ENCODE data around the gene SEPTIN3.

Gene SEPTIN3

GRCh38 chr22:41979423-41980250 lies 10.4 kb downstream of the SEPTIN3 start:
- H3K4me1 Mint-ChIP-seq: peaks cover 12% of the 10 kb centered on the region
- no peak overlapping the region for H3K27ac Mint-ChIP-seq
- ATAC-seq: no peak
- no peaks in the 10 kb centered on the region for H3K36me3 Mint-ChIP-seq
- no peak for DNase-seq (ENCODE audit: low spot score in 2 of 2)
- H3K9me3 Mint-ChIP-seq: no peaks in the 10 kb centered on the region
- H3K4me3 Mint-ChIP-seq: no peak overlapping the region

GRCh38 chr22:41982865-41983264 lies 13.6 kb downstream of the SEPTIN3 start:
- Mint-ChIP-seq H3K36me3 (no peaks in the 10 kb centered on the region), H3K4me1 (no peaks in the 10 kb centered on the region), H3K27ac (peak overlapping the region; percentile 7), H3K4me3 (no peak overlapping the region), H3K9me3 (no peaks in the 10 kb centered on the region)
- no peak for DNase-seq (ENCODE audit: low spot score in 2 of 2)
- no peak for ATAC-seq

GRCh38 chr22:41983513-41984405 lies 14.5 kb downstream of the SEPTIN3 start:
- H3K4me1 Mint-ChIP-seq: no peaks in the 10 kb centered on the region
- H3K9me3 Mint-ChIP-seq: no peaks in the 10 kb centered on the region
- no peaks in the 10 kb centered on the region for H3K36me3 Mint-ChIP-seq
- no peak for ATAC-seq
- no peak overlapping the region for H3K4me3 Mint-ChIP-seq
- no peak for DNase-seq (ENCODE audit: low spot score in 2 of 2)
- H3K27ac Mint-ChIP-seq: peak overlapping the region; percentile 7

- ATAC-seq (no peak), DNase-seq (ENCODE audit: low spot score in 2 of 2) (no peak)
- no peak overlapping the region for H3K27ac Mint-ChIP-seq
- no peaks in the 10 kb centered on the region for H3K9me3 Mint-ChIP-seq
- no peak overlapping the region for H3K4me3 Mint-ChIP-seq
- H3K4me1 Mint-ChIP-seq: no peaks in the 10 kb centered on the region
- H3K36me3 Mint-ChIP-seq: no peaks in the 10 kb centered on the region
Observed at GRCh38 chr22:41987276-41987675, 18.0 kb downstream of the SEPTIN3 start.

- no peak overlapping the region for H3K4me3 Mint-ChIP-seq
- H3K27ac Mint-ChIP-seq: no peak overlapping the region
- H3K36me3 Mint-ChIP-seq: no peaks in the 10 kb centered on the region
- ATAC-seq: no peak
- H3K4me1 Mint-ChIP-seq: no peaks in the 10 kb centered on the region
- H3K9me3 Mint-ChIP-seq: no peaks in the 10 kb centered on the region
- DNase-seq (ENCODE audit: low spot score in 2 of 2): no peak
Observed at GRCh38 chr22:41989246-41989645, 20.0 kb downstream of the SEPTIN3 start.

GRCh38 chr22:41991111-41991510 lies 21.9 kb downstream of the SEPTIN3 start:
- no peaks in the 10 kb centered on the region for H3K4me1 Mint-ChIP-seq
- H3K4me3 Mint-ChIP-seq: no peak overlapping the region
- no peak for DNase-seq (ENCODE audit: low spot score in 2 of 2)
- H3K27ac Mint-ChIP-seq: no peak overlapping the region
- no peaks in the 10 kb centered on the region for H3K9me3 Mint-ChIP-seq
- no peak for ATAC-seq
- no peaks in the 10 kb centered on the region for H3K36me3 Mint-ChIP-seq

GRCh38 chr22:41992496-41992895 lies 23.3 kb downstream of the SEPTIN3 start:
- Mint-ChIP-seq H3K36me3 (no peaks in the 10 kb centered on the region), H3K9me3 (no peaks in the 10 kb centered on the region), H3K4me3 (no peak overlapping the region), H3K4me1 (no peaks in the 10 kb centered on the region), H3K27ac (no peak overlapping the region)
- ATAC-seq (no peak), DNase-seq (ENCODE audit: low spot score in 2 of 2) (no peak)

GRCh38 chr22:41995211-41995610 lies 26.0 kb downstream of the SEPTIN3 start:
- Mint-ChIP-seq H3K4me3 (no peak overlapping the region), H3K27ac (no peak overlapping the region), H3K9me3 (peaks cover 2% of the 10 kb centered on the region), H3K4me1 (peaks cover 17% of the 10 kb centered on the region), H3K36me3 (peaks cover 5% of the 10 kb centered on the region)
- ATAC-seq: no peak
- no peak for DNase-seq (ENCODE audit: low spot score in 2 of 2)

GRCh38 chr22:41996826-41997225 lies 27.6 kb downstream of the SEPTIN3 start:
- peaks cover 5% of the 10 kb centered on the region for H3K36me3 Mint-ChIP-seq
- H3K27ac Mint-ChIP-seq: no peak overlapping the region
- H3K4me3 Mint-ChIP-seq: no peak overlapping the region
- DNase-seq (ENCODE audit: low spot score in 2 of 2): no peak
- no peak for ATAC-seq
- H3K4me1 Mint-ChIP-seq: peaks cover 19% of the 10 kb centered on the region
- H3K9me3 Mint-ChIP-seq: peaks cover 2% of the 10 kb centered on the region

GRCh38 chr22:41998361-41999261 lies 29.4 kb downstream of the SEPTIN3 start, which contains the start of gene WBP2NL:
Gene WBP2NL (plus strand): TSS chr22:41998788. CDS start chr22:41998819, 31 bp downstream.
- Mint-ChIP-seq H3K27ac (peak within 1 kb of the TSS; percentile 91), H3K4me3 (peak within 1 kb of the TSS; percentile 79), H3K4me1 (peaks cover 19% of the 10 kb centered on the region), H3K36me3 (peaks cover 5% of the 10 kb centered on the region), H3K9me3 (peaks cover 2% of the 10 kb centered on the region)
- DNase-seq (ENCODE audit: low spot score in 2 of 2) (peak; percentile 75 to 96), ATAC-seq (peak; percentile 84)

GRCh38 chr22:42000466-42000865 lies 31.2 kb downstream of the SEPTIN3 start:
- Mint-ChIP-seq H3K4me1 (peaks cover 19% of the 10 kb centered on the region), H3K36me3 (peaks cover 5% of the 10 kb centered on the region), H3K27ac (no peak overlapping the region), H3K4me3 (no peak overlapping the region), H3K9me3 (peaks cover 2% of the 10 kb centered on the region)
- DNase-seq (ENCODE audit: low spot score in 2 of 2) (no peak), ATAC-seq (no peak)

- peaks cover 2% of the 10 kb centered on the region for H3K9me3 Mint-ChIP-seq
- peaks cover 19% of the 10 kb centered on the region for H3K4me1 Mint-ChIP-seq
- DNase-seq (ENCODE audit: low spot score in 2 of 2) (no peak), ATAC-seq (no peak)
- H3K27ac Mint-ChIP-seq: no peak overlapping the region
- H3K36me3 Mint-ChIP-seq: peaks cover 5% of the 10 kb centered on the region
- H3K4me3 Mint-ChIP-seq: no peak overlapping the region
Observed at GRCh38 chr22:42001121-42001520, 31.9 kb downstream of the SEPTIN3 start.

GRCh38 chr22:42001706-42002105 lies 32.5 kb downstream of the SEPTIN3 start:
- Mint-ChIP-seq H3K9me3 (peaks cover 2% of the 10 kb centered on the region), H3K4me3 (no peak overlapping the region), H3K27ac (no peak overlapping the region), H3K4me1 (peaks cover 19% of the 10 kb centered on the region), H3K36me3 (peaks cover 5% of the 10 kb centered on the region)
- DNase-seq (ENCODE audit: low spot score in 2 of 2) (no peak), ATAC-seq (no peak)

- H3K4me3 Mint-ChIP-seq: no peak overlapping the region
- ATAC-seq (no peak), DNase-seq (ENCODE audit: low spot score in 2 of 2) (no peak)
- H3K9me3 Mint-ChIP-seq: peaks cover 7% of the 10 kb centered on the region
- H3K4me1 Mint-ChIP-seq: no peaks in the 10 kb centered on the region
- no peak overlapping the region for H3K27ac Mint-ChIP-seq
- H3K36me3 Mint-ChIP-seq: no peaks in the 10 kb centered on the region
Observed at GRCh38 chr22:42007922-42008321, 38.7 kb downstream of the SEPTIN3 start.

- H3K9me3 Mint-ChIP-seq: peaks cover 7% of the 10 kb centered on the region
- no peaks in the 10 kb centered on the region for H3K4me1 Mint-ChIP-seq
- DNase-seq (ENCODE audit: low spot score in 2 of 2) (no peak), ATAC-seq (no peak)
- H3K36me3 Mint-ChIP-seq: no peaks in the 10 kb centered on the region
- H3K4me3 Mint-ChIP-seq: no peak overlapping the region
- no peak overlapping the region for H3K27ac Mint-ChIP-seq
Observed at GRCh38 chr22:42010778-42011177, 41.5 kb downstream of the SEPTIN3 start.

All from stimulated activated effector memory CD8-positive, alpha-beta T cell treated with anti-CD3 and anti-CD28 coated beads, Interleukin-12 subunit alpha, Interleukin-12 subunit beta, amount 100 ng/mL, for 72 hours (primary cell).